Measurements from ENCODE around the gene GP1BA. TPM values are rescaled to one million over a fixed set of nuclear protein-coding genes. Genes with fewer than 3 reads are reported as not detected.

Gene GP1BA
- total RNA-seq, 1 donor from 2014 or later: 0.47 TPM

DNA sequence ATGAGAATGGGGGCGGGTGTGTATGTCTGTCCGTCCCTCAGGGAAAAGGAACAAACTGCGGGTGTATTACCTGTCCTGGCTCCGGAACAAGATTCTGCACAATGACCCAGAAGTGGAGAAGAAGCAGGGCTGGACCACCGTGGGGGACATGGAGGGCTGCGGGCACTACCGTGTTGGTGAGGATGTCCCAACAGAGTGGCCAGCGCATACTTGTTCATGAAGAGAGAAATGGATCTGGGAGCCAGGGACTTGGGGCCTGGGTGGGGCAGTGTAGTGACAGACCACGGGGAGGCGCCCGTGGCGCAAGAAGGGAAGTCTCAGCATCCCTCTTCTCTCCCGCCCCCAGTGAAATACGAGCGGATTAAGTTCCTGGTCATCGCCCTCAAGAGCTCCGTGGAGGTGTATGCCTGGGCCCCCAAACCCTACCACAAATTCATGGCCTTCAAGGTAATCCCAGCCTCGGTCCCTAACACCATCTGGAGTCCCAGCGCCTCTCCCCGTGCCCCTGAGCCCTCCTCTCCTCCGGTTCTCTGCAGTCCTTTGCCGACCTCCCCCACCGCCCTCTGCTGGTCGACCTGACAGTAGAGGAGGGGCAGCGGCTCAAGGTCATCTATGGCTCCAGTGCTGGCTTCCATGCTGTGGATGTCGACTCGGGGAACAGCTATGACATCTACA, 36.3 kb upstream of the GP1BA start:
- no peak overlapping the region for H3K27ac Mint-ChIP-seq (ENCODE audit: unreplicated experiment)
- H3K4me3 Mint-ChIP-seq (ENCODE audit: unreplicated experiment): no peak overlapping the region
- H3K27me3 Mint-ChIP-seq (ENCODE audit: unreplicated experiment): peaks cover 10% of the 10 kb centered on the region
- H3K36me3 Mint-ChIP-seq (ENCODE audit: unreplicated experiment): no peaks in the 10 kb centered on the region
- H3K4me1 Mint-ChIP-seq (ENCODE audit: low read depth, unreplicated experiment): peaks cover 5% of the 10 kb centered on the region
- peak; percentile 60 for DNase-seq
- H3K9me3 Mint-ChIP-seq (ENCODE audit: unreplicated experiment): peaks cover 3% of the 10 kb centered on the region
- TF ChIP-seq, protein P1, sequence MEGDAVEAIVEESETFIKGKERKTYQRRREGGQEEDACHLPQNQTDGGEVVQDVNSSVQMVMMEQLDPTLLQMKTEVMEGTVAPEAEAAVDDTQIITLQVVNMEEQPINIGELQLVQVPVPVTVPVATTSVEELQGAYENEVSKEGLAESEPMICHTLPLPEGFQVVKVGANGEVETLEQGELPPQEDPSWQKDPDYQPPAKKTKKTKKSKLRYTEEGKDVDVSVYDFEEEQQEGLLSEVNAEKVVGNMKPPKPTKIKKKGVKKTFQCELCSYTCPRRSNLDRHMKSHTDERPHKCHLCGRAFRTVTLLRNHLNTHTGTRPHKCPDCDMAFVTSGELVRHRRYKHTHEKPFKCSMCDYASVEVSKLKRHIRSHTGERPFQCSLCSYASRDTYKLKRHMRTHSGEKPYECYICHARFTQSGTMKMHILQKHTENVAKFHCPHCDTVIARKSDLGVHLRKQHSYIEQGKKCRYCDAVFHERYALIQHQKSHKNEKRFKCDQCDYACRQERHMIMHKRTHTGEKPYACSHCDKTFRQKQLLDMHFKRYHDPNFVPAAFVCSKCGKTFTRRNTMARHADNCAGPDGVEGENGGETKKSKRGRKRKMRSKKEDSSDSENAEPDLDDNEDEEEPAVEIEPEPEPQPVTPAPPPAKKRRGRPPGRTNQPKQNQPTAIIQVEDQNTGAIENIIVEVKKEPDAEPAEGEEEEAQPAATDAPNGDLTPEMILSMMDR (IDR thresholded peaks at IDR 0.05; ENCODE audit: partially characterized antibody, unreplicated experiment): no peak

DNA sequence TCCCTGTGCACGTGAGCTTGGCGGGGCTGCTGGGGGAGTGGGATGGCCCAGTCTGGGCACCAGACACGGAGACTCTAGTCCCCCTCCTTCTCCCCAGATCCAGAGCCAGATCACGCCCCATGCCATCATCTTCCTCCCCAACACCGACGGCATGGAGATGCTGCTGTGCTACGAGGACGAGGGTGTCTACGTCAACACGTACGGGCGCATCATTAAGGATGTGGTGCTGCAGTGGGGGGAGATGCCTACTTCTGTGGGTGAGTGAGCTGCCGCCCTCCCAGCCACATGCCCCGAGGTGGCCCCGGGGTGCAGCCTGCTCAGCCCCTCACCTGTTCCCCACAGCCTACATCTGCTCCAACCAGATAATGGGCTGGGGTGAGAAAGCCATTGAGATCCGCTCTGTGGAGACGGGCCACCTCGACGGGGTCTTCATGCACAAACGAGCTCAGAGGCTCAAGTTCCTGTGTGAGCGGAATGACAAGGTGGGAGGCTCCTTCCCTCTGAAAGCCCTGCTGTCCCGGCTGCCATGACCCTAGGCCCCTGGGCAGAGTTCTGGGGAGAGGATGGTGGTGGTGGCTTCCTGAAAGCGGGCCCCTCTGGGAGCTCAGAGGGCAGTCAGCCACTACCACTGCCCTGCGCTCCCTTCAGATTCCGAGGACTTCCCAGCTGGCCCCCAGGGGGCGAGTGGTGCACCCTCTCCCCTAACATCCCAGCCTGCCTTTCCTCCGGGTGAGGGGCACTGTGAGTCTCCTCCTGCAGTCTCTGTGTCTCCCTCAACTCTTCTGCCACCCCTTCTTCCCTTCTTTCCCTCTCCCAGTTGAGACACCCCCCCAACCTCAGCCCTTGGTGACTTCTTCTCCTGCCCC, 35.5 kb upstream of the GP1BA start:
- Mint-ChIP-seq H3K9me3 (ENCODE audit: unreplicated experiment) (peaks cover 4% of the 10 kb centered on the region), H3K36me3 (ENCODE audit: unreplicated experiment) (no peaks in the 10 kb centered on the region), H3K4me3 (ENCODE audit: unreplicated experiment) (no peak overlapping the region), H3K4me1 (ENCODE audit: low read depth, unreplicated experiment) (peaks cover 5% of the 10 kb centered on the region), H3K27ac (ENCODE audit: unreplicated experiment) (no peak overlapping the region), H3K27me3 (ENCODE audit: unreplicated experiment) (peaks cover 10% of the 10 kb centered on the region)
- no peak for DNase-seq
- TF ChIP-seq, protein P1 (IDR thresholded peaks at IDR 0.05; ENCODE audit: partially characterized antibody, unreplicated experiment): no peak

DNA sequence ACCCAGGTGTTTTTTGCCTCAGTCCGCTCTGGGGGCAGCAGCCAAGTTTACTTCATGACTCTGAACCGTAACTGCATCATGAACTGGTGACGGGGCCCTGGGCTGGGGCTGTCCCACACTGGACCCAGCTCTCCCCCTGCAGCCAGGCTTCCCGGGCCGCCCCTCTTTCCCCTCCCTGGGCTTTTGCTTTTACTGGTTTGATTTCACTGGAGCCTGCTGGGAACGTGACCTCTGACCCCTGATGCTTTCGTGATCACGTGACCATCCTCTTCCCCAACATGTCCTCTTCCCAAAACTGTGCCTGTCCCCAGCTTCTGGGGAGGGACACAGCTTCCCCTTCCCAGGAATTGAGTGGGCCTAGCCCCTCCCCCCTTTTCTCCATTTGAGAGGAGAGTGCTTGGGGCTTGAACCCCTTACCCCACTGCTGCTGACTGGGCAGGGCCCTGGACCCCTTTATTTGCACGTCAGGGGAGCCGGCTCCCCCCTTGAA, 34.8 kb upstream of the GP1BA start:
- peaks cover 6% of the 10 kb centered on the region for H3K9me3 Mint-ChIP-seq (ENCODE audit: unreplicated experiment)
- no peak overlapping the region for H3K4me3 Mint-ChIP-seq (ENCODE audit: unreplicated experiment)
- DNase-seq: no peak
- TF ChIP-seq, protein P1 (IDR thresholded peaks at IDR 0.05; ENCODE audit: partially characterized antibody, unreplicated experiment): no peak
- peaks cover 11% of the 10 kb centered on the region for H3K27me3 Mint-ChIP-seq (ENCODE audit: unreplicated experiment)
- H3K4me1 Mint-ChIP-seq (ENCODE audit: low read depth, unreplicated experiment): peaks cover 5% of the 10 kb centered on the region
- no peaks in the 10 kb centered on the region for H3K36me3 Mint-ChIP-seq (ENCODE audit: unreplicated experiment)
- H3K27ac Mint-ChIP-seq (ENCODE audit: unreplicated experiment): no peak overlapping the region

DNA sequence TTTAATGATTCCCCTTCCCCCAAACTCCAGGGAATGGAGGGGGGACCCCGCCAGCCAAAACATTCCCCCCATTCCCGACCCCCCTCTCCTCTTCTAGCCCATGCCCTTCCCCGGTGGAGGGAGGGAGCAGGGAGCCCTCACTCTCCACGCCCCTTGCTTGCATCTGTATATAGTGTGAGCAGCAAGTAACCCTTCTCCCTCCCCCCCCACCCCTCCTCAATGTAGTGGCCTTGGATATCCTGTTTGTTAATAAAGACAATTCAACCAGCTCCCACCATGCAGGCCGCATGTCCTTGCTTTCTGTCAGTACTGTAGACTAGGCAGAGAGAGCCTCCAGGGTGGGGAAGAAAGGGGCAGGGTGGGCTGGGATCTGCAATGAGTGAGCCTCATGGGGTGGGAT, 34.3 kb upstream of the GP1BA start:
- H3K27me3 Mint-ChIP-seq (ENCODE audit: unreplicated experiment): peaks cover 16% of the 10 kb centered on the region
- no peak for DNase-seq
- peaks cover 5% of the 10 kb centered on the region for H3K4me1 Mint-ChIP-seq (ENCODE audit: low read depth, unreplicated experiment)
- H3K9me3 Mint-ChIP-seq (ENCODE audit: unreplicated experiment): peaks cover 4% of the 10 kb centered on the region
- no peak overlapping the region for H3K4me3 Mint-ChIP-seq (ENCODE audit: unreplicated experiment)
- no peak overlapping the region for H3K27ac Mint-ChIP-seq (ENCODE audit: unreplicated experiment)
- TF ChIP-seq, protein P1 (IDR thresholded peaks at IDR 0.05; ENCODE audit: partially characterized antibody, unreplicated experiment): no peak
- no peaks in the 10 kb centered on the region for H3K36me3 Mint-ChIP-seq (ENCODE audit: unreplicated experiment)
